Ishikawa (cell line): ENCODE data around the gene CREG2.

ENCODE experiments used
- EGR1 ChIP-seq: IDR thresholded peaks from 2 replicates; pipeline ENCODE4 v1.6.1; 2012
- EP300 ChIP-seq: IDR thresholded peaks from 2 replicates; pipeline ENCODE4 v1.6.1; 2012; ENCODE audit warnings: borderline replicate concordance
- RAD21 ChIP-seq: IDR thresholded peaks from 2 replicates; pipeline ENCODE4 v1.6.1; 2012; ENCODE audit warnings: low read depth
- TAF1 ChIP-seq: IDR thresholded peaks from 2 replicates; pipeline ENCODE4 v1.6.1; 2012; ENCODE audit warnings: low read depth, mild to moderate bottlenecking
- TCF12 ChIP-seq: IDR thresholded peaks from 2 replicates; pipeline ENCODE4 v1.6.1; 2012; ENCODE audit warnings: low read depth
- TF ChIP-seq, protein P1 (sequence below): IDR thresholded peaks from 2 replicates; pipeline ENCODE4 v1.6.1; 2012; ENCODE audit warnings: low read depth, mild to moderate bottlenecking

DNA sequence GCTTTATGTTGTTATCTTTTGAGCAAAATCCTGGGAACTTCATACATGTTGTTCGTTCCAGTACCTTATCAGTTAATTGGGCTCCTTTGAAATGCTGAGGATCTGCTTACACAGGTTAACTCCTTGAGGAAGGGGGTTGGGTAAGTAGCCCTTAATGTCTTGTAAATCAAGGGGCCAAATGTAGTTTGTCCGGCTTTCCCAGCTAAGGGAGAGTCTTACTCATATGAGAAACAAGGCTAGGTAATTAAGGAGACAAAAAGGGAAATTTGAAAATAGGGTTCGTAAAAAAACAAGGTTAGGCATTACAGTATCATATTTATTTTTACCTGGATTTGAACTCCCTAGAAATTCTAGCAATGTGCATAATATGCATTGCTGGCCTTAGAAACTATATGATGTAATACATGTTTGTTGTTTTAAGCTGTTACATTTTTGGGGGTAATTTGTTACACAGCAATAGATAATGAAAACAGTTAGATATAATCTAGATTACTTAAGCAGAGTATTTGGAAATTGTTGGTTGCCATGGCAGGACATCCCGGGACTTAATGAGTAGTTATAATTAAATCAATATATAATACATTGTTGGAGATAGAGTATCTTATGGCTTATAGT is 47.9 kb downstream of the CREG2 start:
- TF ChIP-seq RAD21, result no peak
- no peak for TF ChIP-seq TCF12
- no peak for TF ChIP-seq TAF1
- TF ChIP-seq EGR1, result no peak
- TF ChIP-seq EP300, result no peak
- TF ChIP-seq, protein P1, sequence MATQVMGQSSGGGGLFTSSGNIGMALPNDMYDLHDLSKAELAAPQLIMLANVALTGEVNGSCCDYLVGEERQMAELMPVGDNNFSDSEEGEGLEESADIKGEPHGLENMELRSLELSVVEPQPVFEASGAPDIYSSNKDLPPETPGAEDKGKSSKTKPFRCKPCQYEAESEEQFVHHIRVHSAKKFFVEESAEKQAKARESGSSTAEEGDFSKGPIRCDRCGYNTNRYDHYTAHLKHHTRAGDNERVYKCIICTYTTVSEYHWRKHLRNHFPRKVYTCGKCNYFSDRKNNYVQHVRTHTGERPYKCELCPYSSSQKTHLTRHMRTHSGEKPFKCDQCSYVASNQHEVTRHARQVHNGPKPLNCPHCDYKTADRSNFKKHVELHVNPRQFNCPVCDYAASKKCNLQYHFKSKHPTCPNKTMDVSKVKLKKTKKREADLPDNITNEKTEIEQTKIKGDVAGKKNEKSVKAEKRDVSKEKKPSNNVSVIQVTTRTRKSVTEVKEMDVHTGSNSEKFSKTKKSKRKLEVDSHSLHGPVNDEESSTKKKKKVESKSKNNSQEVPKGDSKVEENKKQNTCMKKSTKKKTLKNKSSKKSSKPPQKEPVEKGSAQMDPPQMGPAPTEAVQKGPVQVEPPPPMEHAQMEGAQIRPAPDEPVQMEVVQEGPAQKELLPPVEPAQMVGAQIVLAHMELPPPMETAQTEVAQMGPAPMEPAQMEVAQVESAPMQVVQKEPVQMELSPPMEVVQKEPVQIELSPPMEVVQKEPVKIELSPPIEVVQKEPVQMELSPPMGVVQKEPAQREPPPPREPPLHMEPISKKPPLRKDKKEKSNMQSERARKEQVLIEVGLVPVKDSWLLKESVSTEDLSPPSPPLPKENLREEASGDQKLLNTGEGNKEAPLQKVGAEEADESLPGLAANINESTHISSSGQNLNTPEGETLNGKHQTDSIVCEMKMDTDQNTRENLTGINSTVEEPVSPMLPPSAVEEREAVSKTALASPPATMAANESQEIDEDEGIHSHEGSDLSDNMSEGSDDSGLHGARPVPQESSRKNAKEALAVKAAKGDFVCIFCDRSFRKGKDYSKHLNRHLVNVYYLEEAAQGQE, result no peak
